ENCODE results near the gene KDM4D. TPM values are rescaled to one million over a fixed set of nuclear protein-coding genes. Genes with fewer than 3 reads are reported as not detected.

KDM4D gene
- total RNA-seq, 1 donor from 2014 or later = 0.84 TPM

GRCh38 chr11:94934846-94935245 lies 38.7 kb upstream of the KDM4D start:
- intact Hi-C loops (cut with micrococcal nuclease) = no loop called here
- Mint-ChIP-seq H3K27me3 (ENCODE audit: low read depth) (peaks cover 7% of the 10 kb centered on the region), H3K4me1 (ENCODE audit: low read depth) (peaks cover 12% of the 10 kb centered on the region), H3K36me3 (ENCODE audit: low read depth) (no peaks in the 10 kb centered on the region), H3K27ac (no peak overlapping the region), H3K4me3 (ENCODE audit: low read depth) (no peak overlapping the region), H3K9me3 (peaks cover 4% of the 10 kb centered on the region)
- no peak for DNase-seq (ENCODE audit: low spot score)

DNA sequence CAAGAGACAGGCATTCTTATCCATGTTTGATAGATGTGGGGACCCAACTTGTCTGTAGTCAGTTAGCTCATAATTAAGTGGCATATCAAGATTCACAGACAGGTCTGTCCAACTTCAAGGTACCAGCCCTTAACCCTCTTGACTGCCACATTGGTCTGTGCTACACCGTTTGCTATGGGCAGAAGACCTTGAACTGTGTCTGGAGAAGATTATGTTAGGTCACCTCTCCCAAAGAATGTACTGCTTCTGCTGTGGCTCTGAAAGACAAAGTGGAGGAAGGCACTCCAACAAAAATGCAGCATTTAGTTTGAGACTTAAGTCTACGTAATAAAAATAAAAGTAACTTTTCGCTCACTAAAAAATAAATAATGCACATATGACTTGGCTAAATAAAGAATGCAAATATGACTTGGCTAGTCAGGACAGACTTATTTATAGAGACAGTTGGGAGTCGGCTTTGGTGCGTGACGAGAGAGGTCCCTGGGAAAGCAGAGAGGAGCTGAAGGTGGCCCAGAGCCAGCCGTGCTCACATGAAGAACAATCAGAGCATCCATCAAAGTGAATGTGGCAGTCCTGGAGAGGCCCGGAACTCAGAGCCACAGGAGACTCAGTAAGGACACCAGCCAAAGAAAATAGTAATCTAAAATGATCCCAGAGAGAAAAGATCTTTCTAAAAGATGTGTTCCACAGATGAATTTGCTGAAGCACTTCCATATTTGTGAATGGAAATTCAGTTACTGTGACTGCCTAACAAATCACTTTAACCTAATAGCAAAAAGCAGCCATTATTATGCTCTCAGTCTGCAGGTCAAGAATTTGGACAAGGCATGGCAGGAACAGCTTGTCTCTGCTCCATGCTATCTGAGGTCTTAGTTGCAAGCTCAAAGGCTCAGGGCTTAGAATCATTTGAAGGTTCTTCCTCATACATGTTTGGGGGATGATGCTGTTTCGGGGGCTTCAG lies 35.1 kb upstream of the KDM4D start:
- Mint-ChIP-seq H3K27ac (no peak overlapping the region), H3K4me1 (ENCODE audit: low read depth) (peaks cover 12% of the 10 kb centered on the region), H3K36me3 (ENCODE audit: low read depth) (no peaks in the 10 kb centered on the region), H3K4me3 (ENCODE audit: low read depth) (no peak overlapping the region), H3K27me3 (ENCODE audit: low read depth) (peaks cover 6% of the 10 kb centered on the region), H3K9me3 (no peaks in the 10 kb centered on the region)
- no peak for DNase-seq (ENCODE audit: low spot score)
- intact Hi-C loops (cut with micrococcal nuclease) = no loop called here

DNA sequence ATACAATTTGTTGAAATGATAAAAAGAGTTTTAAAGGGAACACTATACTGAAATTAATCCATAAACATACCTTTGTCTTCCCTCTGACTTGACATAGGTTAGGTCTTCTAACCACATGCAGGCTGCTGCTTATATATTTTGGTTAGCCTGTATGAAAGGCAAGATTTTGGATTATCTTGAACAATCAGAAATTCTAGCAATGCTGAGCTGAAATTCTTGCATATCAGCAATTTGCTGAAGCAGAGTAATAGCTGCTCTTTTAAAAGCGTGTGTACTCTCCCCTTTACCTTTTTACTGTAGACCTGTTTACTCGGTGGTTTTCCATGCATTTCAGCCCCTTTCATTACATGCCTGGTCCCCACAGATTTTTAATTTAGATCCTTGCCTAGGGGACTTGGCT lies 34.2 kb upstream of the KDM4D start:
- intact Hi-C loops (cut with micrococcal nuclease) = no loop called here
- Mint-ChIP-seq H3K9me3 (no peaks in the 10 kb centered on the region), H3K36me3 (ENCODE audit: low read depth) (no peaks in the 10 kb centered on the region), H3K27me3 (ENCODE audit: low read depth) (peaks cover 7% of the 10 kb centered on the region), H3K4me3 (ENCODE audit: low read depth) (no peak overlapping the region), H3K4me1 (ENCODE audit: low read depth) (peaks cover 6% of the 10 kb centered on the region), H3K27ac (no peak overlapping the region)
- DNase-seq (ENCODE audit: low spot score) = no peak

- Mint-ChIP-seq H3K27me3 (ENCODE audit: low read depth) (peaks cover 9% of the 10 kb centered on the region), H3K9me3 (no peaks in the 10 kb centered on the region), H3K36me3 (ENCODE audit: low read depth) (no peaks in the 10 kb centered on the region), H3K4me3 (ENCODE audit: low read depth) (no peak overlapping the region), H3K4me1 (ENCODE audit: low read depth) (no peaks in the 10 kb centered on the region), H3K27ac (no peak overlapping the region)
- DNase-seq (ENCODE audit: low spot score) = no peak
- intact Hi-C loops (cut with micrococcal nuclease) = no loop called here
These were observed 32.4 kb upstream of the KDM4D start for GRCh38 chr11:94941131-94941530.

- Mint-ChIP-seq H3K4me1 (ENCODE audit: low read depth) (no peaks in the 10 kb centered on the region), H3K4me3 (ENCODE audit: low read depth) (no peak overlapping the region), H3K36me3 (ENCODE audit: low read depth) (no peaks in the 10 kb centered on the region), H3K27me3 (ENCODE audit: low read depth) (peaks cover 9% of the 10 kb centered on the region), H3K9me3 (no peaks in the 10 kb centered on the region), H3K27ac (no peak overlapping the region)
- intact Hi-C loops (cut with micrococcal nuclease) = no loop called here
- no peak for DNase-seq (ENCODE audit: low spot score)
These were observed 26.7 kb upstream of the KDM4D start for GRCh38 chr11:94946812-94947211.

DNA sequence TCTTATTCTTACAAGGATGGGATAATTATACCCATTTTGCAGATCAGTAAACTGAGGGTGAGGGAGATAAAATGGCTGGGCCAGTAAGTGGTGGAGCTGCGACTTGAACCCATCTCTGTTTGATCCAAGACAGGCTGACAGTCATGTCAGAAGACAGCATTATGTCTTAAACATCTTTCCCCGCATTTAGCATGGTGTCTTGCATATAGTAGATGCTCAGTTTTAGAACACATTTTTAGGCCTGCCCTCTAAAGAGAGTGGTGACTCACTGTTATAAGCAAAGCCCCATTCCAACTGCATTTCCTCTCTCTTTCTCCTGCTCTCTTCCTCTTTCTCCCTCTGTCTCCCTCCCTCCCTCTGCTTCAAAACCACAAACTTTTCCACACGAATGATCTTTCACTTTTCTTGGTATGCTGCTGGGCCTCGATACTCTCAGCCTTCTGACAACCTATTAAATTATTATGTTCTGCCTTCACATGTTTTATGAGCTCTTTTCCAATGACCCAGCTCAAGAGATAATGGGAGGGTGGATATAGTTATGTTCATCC lies 25.4 kb upstream of the KDM4D start:
- Mint-ChIP-seq H3K36me3 (ENCODE audit: low read depth) (no peaks in the 10 kb centered on the region), H3K4me1 (ENCODE audit: low read depth) (no peaks in the 10 kb centered on the region), H3K27ac (no peak overlapping the region), H3K4me3 (ENCODE audit: low read depth) (no peak overlapping the region), H3K9me3 (no peaks in the 10 kb centered on the region), H3K27me3 (ENCODE audit: low read depth) (peaks cover 9% of the 10 kb centered on the region)
- intact Hi-C loops (cut with micrococcal nuclease) = no loop called here
- no peak for DNase-seq (ENCODE audit: low spot score)

DNA sequence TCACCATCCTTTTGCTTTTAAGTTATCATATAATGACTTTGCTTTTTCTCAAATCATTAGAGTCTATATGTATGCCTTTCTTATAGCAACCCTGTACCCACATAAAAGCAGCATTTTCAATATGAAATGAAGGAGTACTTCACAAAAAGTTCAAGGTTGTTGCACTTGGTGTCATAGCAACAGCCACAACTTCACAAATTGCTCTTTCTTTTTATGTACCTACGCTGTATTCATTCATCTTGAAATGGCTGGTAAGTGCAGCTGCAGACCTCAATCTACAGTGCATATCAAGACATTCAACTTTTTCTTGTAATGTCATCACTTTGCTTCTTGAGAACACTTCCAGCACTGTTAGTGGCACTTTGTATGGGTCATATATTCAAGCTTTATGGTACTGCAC lies 18.8 kb upstream of the KDM4D start:
- no peak overlapping the region for H3K27ac Mint-ChIP-seq
- H3K4me3 Mint-ChIP-seq (ENCODE audit: low read depth) = no peak overlapping the region
- no peaks in the 10 kb centered on the region for H3K4me1 Mint-ChIP-seq (ENCODE audit: low read depth)
- H3K27me3 Mint-ChIP-seq (ENCODE audit: low read depth) = peaks cover 2% of the 10 kb centered on the region
- no peaks in the 10 kb centered on the region for H3K9me3 Mint-ChIP-seq
- H3K36me3 Mint-ChIP-seq (ENCODE audit: low read depth) = peaks cover under 1% of the 10 kb centered on the region
- no peak for DNase-seq (ENCODE audit: low spot score)
- intact Hi-C loops (cut with micrococcal nuclease) = no loop called here

- H3K27me3 Mint-ChIP-seq (ENCODE audit: low read depth) = peaks cover 2% of the 10 kb centered on the region
- no peak overlapping the region for H3K27ac Mint-ChIP-seq
- no peak overlapping the region for H3K4me3 Mint-ChIP-seq (ENCODE audit: low read depth)
- no peaks in the 10 kb centered on the region for H3K9me3 Mint-ChIP-seq
- no peaks in the 10 kb centered on the region for H3K4me1 Mint-ChIP-seq (ENCODE audit: low read depth)
- no peak for DNase-seq (ENCODE audit: low spot score)
- intact Hi-C loops (cut with micrococcal nuclease) = no loop called here
- peaks cover 15% of the 10 kb centered on the region for H3K36me3 Mint-ChIP-seq (ENCODE audit: low read depth)
These were observed 16.5 kb upstream of the KDM4D start for GRCh38 chr11:94956963-94957362.

DNA sequence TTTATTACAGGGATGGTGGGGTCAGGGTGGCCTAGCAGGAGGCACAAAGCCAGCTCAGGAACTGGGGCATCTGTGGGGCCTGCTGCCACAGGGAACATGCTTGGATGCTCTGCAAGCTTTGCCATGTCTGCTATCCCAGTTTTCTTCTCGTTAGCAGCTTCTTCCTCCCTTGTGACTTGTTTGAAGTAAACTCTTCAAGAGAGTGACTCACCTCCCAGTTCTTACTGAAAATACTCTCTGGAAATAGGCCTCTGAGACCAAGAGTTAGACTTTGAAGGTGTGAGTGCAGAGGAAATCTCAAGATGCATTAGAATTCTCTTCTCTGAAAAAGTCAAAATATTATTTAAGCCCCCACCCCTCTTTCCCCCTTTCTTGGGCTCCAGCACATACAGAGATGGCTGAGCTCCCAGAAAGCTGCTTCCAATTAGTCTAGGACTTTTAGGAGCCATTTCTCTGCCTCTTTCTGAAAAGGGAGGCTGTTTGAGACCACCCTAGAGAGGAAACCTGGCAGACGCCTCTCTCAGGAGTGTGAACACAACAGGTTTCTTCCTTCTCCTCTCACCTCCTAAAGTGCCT lies 15.3 kb upstream of the KDM4D start:
- Mint-ChIP-seq H3K36me3 (ENCODE audit: low read depth) (peaks cover 24% of the 10 kb centered on the region), H3K27me3 (ENCODE audit: low read depth) (peaks cover 2% of the 10 kb centered on the region), H3K4me3 (ENCODE audit: low read depth) (no peak overlapping the region), H3K9me3 (no peaks in the 10 kb centered on the region), H3K27ac (no peak overlapping the region), H3K4me1 (ENCODE audit: low read depth) (no peaks in the 10 kb centered on the region)
- DNase-seq (ENCODE audit: low spot score) = no peak
- intact Hi-C loops (cut with micrococcal nuclease) = no loop called here

GRCh38 chr11:94959179-94959578 lies 14.3 kb upstream of the KDM4D start:
- H3K36me3 Mint-ChIP-seq (ENCODE audit: low read depth) = peaks cover 32% of the 10 kb centered on the region
- H3K27ac Mint-ChIP-seq = no peak overlapping the region
- no peaks in the 10 kb centered on the region for H3K27me3 Mint-ChIP-seq (ENCODE audit: low read depth)
- H3K9me3 Mint-ChIP-seq = no peaks in the 10 kb centered on the region
- no peak for DNase-seq (ENCODE audit: low spot score)
- no peaks in the 10 kb centered on the region for H3K4me1 Mint-ChIP-seq (ENCODE audit: low read depth)
- H3K4me3 Mint-ChIP-seq (ENCODE audit: low read depth) = no peak overlapping the region
- intact Hi-C loops (cut with micrococcal nuclease) = no loop called here

- no peak overlapping the region for H3K4me3 Mint-ChIP-seq (ENCODE audit: low read depth)
These were observed 13.0 kb upstream of the KDM4D start for GRCh38 chr11:94960488-94960887.

GRCh38 chr11:94961255-94961654 lies 12.3 kb upstream of the KDM4D start:
- intact Hi-C loops (cut with micrococcal nuclease) = loop anchor here (10.0 kb wide), 1 partner anchor 336 kb away; no protein-coding TSS in a partner anchor
- no peak for DNase-seq (ENCODE audit: low spot score)
- no peak overlapping the region for H3K27ac Mint-ChIP-seq
- H3K27me3 Mint-ChIP-seq (ENCODE audit: low read depth) = no peaks in the 10 kb centered on the region
- H3K4me3 Mint-ChIP-seq (ENCODE audit: low read depth) = no peak overlapping the region
- no peaks in the 10 kb centered on the region for H3K4me1 Mint-ChIP-seq (ENCODE audit: low read depth)
- H3K9me3 Mint-ChIP-seq = no peaks in the 10 kb centered on the region
- peaks cover 53% of the 10 kb centered on the region for H3K36me3 Mint-ChIP-seq (ENCODE audit: low read depth)

More at GRCh38 chr11:94960488-94960887, 13.0 kb upstream of the KDM4D start:
- DNase-seq (ENCODE audit: low spot score) = no peak
- Mint-ChIP-seq H3K27ac (no peak overlapping the region), H3K4me1 (ENCODE audit: low read depth) (no peaks in the 10 kb centered on the region), H3K36me3 (ENCODE audit: low read depth) (peaks cover 46% of the 10 kb centered on the region), H3K9me3 (no peaks in the 10 kb centered on the region), H3K27me3 (ENCODE audit: low read depth) (no peaks in the 10 kb centered on the region)
- intact Hi-C loops (cut with micrococcal nuclease) = loop anchor here (10.0 kb wide), 1 partner anchor 336 kb away; no protein-coding TSS in a partner anchor

DNA sequence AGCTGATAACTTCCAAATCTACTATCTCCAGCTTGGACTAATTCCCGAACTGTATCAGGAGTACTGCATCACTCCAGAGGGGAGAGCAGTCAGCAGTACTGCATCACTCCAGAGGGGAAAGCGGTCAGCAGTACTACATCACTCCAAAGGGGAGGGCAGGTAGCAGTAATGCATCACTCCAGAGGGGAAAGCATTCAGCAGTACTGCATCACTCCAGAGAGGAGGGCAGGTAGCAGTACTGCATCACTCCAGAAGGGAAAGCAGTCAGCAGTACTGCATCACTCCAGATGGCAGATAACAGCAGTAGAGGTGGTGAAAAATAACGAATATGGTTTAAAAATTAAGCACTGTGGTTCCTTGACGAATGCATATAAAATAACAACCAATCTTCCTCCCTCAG lies 8.6 kb upstream of the KDM4D start:
- Mint-ChIP-seq H3K27me3 (ENCODE audit: low read depth) (no peaks in the 10 kb centered on the region), H3K4me1 (ENCODE audit: low read depth) (peaks cover 3% of the 10 kb centered on the region), H3K4me3 (ENCODE audit: low read depth) (no peak overlapping the region), H3K9me3 (no peaks in the 10 kb centered on the region), H3K36me3 (ENCODE audit: low read depth) (peaks cover 83% of the 10 kb centered on the region), H3K27ac (no peak overlapping the region)
- intact Hi-C loops (cut with micrococcal nuclease) = loop anchor here (10.0 kb wide), 1 partner anchor 340 kb away; no protein-coding TSS in a partner anchor
- DNase-seq (ENCODE audit: low spot score) = no peak

Measured in activated T-helper 2 cell treated with anti-CD3 and anti-CD28 coated beads, Interferon-gamma antibody, Interleukin-2, Interleukin-4, amounts not matched to agents 10 μg/mL and 5 μg/mL and 100 μg/mL, durations not matched to agents 14 hours and 24 hours and 36 hours (primary cell).